ENCODE results near the gene KCNJ12. TPM values are rescaled to one million over a fixed set of nuclear protein-coding genes. Genes with fewer than 3 reads are reported as not detected.

Gene KCNJ12
- total and polyA plus RNA-seq, 2 of the 13 experiments (the other 11 are each of a cell fraction or from before 2014, with no cell fraction given) = not detected

DNA sequence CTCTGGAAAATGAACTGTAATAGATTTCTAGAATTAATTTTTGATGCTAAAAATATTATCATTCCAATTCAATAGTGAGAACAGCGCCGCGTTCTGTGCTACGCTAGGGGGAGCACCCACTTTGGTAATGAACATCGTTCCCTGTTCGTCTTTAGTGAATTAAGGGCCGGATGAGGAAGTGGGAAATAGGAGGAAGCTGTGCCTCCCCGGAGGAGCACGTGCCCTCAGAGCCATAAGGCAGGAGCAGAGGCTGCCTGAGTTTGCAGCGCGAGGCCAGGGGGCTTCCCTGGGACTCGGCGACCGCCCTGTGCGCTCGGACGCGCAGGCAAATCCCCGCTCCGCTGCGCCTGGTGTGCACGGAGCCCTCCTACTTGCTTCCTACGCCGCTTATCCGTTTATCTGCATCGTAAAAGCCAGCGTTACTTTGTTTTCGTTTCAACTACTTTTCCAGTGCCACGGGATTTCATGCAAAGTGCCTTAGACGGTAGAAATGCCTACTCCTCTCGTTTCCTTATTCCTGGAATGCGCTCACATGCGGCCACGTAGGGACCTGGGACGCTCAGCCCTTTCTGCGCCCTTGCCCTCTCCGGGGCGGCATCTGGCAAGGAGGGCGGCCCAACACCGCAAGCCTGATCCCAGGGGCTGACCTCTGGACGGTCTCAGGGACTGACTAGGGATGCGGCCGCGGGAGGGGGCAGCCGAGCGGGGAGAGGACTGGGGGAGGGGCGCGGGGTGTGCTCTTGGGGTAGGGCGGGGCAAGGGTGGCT is 76.4 kb downstream of the KCNJ12 start (continued):
- TF ChIP-seq ZNF563 (CRISPR knock-in tag; IDR thresholded peaks at IDR 0.05) (no peak), ZSCAN30 (CRISPR knock-in tag; IDR thresholded peaks at IDR 0.05) (no peak), SP4 (CRISPR knock-in tag; IDR thresholded peaks at IDR 0.05) (no peak), NFRKB (IDR thresholded peaks at IDR 0.05) (no peak), MYC (CRISPR knock-in tag; IDR thresholded peaks at IDR 0.05; ENCODE audit: borderline replicate concordance) (0 out of 2 replicates have a peak, but pooled peaks have one; percentile 22)
- TF ChIP-seq, protein P1, sequence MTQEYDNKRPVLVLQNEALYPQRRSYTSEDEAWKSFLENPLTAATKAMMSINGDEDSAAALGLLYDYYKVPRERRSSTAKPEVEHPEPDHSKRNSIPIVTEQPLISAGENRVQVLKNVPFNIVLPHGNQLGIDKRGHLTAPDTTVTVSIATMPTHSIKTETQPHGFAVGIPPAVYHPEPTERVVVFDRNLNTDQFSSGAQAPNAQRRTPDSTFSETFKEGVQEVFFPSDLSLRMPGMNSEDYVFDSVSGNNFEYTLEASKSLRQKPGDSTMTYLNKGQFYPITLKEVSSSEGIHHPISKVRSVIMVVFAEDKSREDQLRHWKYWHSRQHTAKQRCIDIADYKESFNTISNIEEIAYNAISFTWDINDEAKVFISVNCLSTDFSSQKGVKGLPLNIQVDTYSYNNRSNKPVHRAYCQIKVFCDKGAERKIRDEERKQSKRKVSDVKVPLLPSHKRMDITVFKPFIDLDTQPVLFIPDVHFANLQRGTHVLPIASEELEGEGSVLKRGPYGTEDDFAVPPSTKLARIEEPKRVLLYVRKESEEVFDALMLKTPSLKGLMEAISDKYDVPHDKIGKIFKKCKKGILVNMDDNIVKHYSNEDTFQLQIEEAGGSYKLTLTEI (CRISPR knock-in tag; conservative IDR thresholded peaks at IDR 0.05) = no peak
- TF ChIP-seq, protein P2, sequence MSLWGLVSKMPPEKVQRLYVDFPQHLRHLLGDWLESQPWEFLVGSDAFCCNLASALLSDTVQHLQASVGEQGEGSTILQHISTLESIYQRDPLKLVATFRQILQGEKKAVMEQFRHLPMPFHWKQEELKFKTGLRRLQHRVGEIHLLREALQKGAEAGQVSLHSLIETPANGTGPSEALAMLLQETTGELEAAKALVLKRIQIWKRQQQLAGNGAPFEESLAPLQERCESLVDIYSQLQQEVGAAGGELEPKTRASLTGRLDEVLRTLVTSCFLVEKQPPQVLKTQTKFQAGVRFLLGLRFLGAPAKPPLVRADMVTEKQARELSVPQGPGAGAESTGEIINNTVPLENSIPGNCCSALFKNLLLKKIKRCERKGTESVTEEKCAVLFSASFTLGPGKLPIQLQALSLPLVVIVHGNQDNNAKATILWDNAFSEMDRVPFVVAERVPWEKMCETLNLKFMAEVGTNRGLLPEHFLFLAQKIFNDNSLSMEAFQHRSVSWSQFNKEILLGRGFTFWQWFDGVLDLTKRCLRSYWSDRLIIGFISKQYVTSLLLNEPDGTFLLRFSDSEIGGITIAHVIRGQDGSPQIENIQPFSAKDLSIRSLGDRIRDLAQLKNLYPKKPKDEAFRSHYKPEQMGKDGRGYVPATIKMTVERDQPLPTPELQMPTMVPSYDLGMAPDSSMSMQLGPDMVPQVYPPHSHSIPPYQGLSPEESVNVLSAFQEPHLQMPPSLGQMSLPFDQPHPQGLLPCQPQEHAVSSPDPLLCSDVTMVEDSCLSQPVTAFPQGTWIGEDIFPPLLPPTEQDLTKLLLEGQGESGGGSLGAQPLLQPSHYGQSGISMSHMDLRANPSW (CRISPR knock-in tag; IDR thresholded peaks at IDR 0.05; ENCODE audit: borderline replicate concordance) = no peak
- TF ChIP-seq, protein P3, sequence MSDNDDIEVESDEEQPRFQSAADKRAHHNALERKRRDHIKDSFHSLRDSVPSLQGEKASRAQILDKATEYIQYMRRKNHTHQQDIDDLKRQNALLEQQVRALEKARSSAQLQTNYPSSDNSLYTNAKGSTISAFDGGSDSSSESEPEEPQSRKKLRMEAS (IDR thresholded peaks at IDR 0.05) = peak; percentile 24; the same call in 1 of the 2 replicates

All from HepG2 (cell line).